IPS-15b (cell line): ENCODE data around the gene MOB2.

ENCODE experiments used
- H3K27me3 ChIP-seq: one replicate; pipeline ENCODE4 v1.6.1; 2013; ENCODE audit warnings: low read length; ENCODE audit not compliant: control insufficient read depth, insufficient read depth
- H3K36me3 ChIP-seq: one replicate; pipeline ENCODE4 v1.6.1; 2013; ENCODE audit warnings: low read length; ENCODE audit not compliant: control insufficient read depth, insufficient read depth
- H3K4me1 ChIP-seq: one replicate; pipeline ENCODE4 v1.6.1; 2013; ENCODE audit warnings: mild to moderate bottlenecking, low read length; ENCODE audit not compliant: control insufficient read depth, insufficient read depth
- H3K4me3 ChIP-seq: one replicate; pipeline ENCODE4 v1.5.1; 2013; ENCODE audit warnings: low read depth, low read length
- H3K9ac ChIP-seq: one replicate; pipeline ENCODE4 v1.6.1; 2013; ENCODE audit warnings: low read depth, mild to moderate bottlenecking, low read length
- H3K9me3 ChIP-seq: one replicate; pipeline ENCODE4 v1.6.1; 2013; ENCODE audit warnings: mild to moderate bottlenecking, low read length; ENCODE audit not compliant: control insufficient read depth, insufficient read depth

Gene MOB2

DNA sequence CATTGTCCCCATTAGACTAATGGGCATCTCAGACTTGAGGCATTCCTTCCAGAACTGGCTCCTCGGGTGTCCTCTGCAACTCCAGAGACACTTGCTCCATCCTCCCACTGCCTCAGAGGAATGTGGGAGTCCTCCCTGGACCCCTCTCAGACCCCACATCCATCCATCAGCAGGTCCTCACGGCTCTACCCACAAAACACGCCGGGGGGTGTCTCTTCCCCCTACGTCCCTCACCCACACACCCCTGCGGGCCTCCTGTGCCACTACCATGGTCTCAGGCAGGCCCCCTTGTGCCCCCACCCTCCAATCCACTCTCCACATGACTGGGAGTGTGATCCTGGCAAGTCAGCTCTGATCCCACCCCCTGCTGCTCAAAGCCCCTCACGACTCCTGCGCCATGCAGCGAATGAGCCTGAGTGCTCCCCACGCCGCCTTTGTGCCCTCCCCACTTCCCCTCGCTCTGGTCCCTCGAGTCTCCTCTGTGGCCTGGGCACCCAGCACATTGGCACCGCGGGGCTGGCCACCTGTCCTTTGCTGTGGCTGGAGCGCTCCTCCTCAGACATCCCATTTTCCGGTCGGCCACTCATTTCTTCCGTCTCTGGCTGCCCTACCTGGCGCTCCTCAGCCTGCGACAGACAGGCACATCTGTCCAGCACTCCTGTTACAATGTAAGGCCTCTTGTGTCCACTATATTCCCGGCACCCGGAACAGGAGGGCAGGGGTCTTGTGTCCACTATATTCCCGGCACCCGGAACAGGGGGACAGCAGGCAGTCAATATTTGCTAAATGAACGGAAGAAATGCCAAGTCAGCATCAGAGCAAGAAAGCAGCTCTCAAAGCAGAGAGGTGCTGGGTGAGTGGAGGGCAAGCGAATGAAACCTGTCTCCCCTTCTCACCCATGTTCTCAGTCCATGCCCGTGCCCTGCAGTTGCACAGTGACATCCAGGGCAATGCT lies 14.2 kb upstream of the MOB2 start:
- H3K36me3 ChIP-seq, result peaks cover 3% of the 10 kb centered on the region
- H3K9ac ChIP-seq, result no peak overlapping the region
- H3K27me3 ChIP-seq, result no peaks in the 10 kb centered on the region
- H3K4me3 ChIP-seq, result no peak overlapping the region
- no peaks in the 10 kb centered on the region for H3K4me1 ChIP-seq
- no peaks in the 10 kb centered on the region for H3K9me3 ChIP-seq

GRCh38 chr11:1499899-1500298 lies 13.3 kb upstream of the MOB2 start:
- Histone ChIP-seq H3K4me3 (no peak overlapping the region), H3K9me3 (no peaks in the 10 kb centered on the region), H3K4me1 (no peaks in the 10 kb centered on the region), H3K9ac (no peak overlapping the region), H3K36me3 (peaks cover 3% of the 10 kb centered on the region), H3K27me3 (no peaks in the 10 kb centered on the region)

DNA sequence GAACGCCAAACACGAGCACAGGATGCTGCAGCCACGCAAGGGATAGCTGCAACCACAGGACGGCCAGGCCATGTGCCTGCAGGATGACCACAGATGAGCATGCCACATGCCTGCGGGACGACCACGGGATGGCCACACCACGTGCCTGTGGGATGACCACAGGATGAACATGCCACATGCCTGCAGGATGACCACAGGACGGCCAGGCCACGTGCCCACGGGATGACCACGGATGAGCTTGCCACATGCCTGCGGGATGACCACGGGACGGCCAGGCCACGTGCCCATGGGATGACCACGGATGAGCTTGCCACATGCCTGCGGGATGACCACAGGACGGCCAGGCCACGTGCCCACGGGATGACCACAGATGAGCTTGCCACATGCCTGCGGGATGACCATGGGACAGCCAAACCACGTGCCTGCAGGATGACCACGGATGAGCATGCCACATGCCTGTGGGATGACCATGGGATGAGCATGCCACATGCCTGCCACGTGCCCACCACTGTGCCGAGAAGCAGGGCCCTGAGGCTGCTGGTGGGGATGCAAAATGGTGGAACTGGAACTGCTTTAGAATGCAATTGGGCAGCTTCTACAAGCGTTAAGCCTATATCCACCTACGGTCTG lies 12.8 kb upstream of the MOB2 start:
- Histone ChIP-seq H3K9ac (no peak overlapping the region), H3K4me3 (no peak overlapping the region), H3K9me3 (no peaks in the 10 kb centered on the region), H3K36me3 (peaks cover 3% of the 10 kb centered on the region), H3K27me3 (no peaks in the 10 kb centered on the region), H3K4me1 (no peaks in the 10 kb centered on the region)

- Histone ChIP-seq H3K27me3 (no peaks in the 10 kb centered on the region), H3K9me3 (no peaks in the 10 kb centered on the region), H3K36me3 (peaks cover 3% of the 10 kb centered on the region), H3K4me1 (no peaks in the 10 kb centered on the region), H3K4me3 (no peak overlapping the region), H3K9ac (no peak overlapping the region)
Measured at GRCh38 chr11:1498262-1498661, 11.7 kb upstream of the MOB2 start.

DNA sequence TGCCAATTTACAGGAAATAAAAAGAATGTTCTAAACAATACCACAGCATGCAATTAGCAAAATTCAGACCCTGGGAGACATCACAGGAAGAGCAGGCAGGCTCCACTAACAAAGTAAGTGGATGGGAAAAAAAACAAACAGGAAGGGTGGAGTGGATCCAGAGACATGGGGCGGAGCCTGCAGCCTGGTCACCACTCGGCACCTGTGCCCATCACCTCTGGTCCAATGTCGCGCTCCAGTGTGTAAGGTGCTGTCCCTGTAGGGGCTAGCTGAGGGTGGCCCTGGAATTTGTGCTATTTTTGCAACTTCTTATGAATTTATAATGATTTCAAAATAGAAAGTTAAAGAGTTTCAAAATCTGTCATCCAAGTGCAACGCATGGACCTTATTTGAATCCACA lies 11.0 kb upstream of the MOB2 start:
- H3K36me3 ChIP-seq, result no peaks in the 10 kb centered on the region
- H3K9ac ChIP-seq, result no peak overlapping the region
- no peaks in the 10 kb centered on the region for H3K27me3 ChIP-seq
- H3K4me3 ChIP-seq, result no peak overlapping the region
- H3K4me1 ChIP-seq, result no peaks in the 10 kb centered on the region
- no peaks in the 10 kb centered on the region for H3K9me3 ChIP-seq

DNA sequence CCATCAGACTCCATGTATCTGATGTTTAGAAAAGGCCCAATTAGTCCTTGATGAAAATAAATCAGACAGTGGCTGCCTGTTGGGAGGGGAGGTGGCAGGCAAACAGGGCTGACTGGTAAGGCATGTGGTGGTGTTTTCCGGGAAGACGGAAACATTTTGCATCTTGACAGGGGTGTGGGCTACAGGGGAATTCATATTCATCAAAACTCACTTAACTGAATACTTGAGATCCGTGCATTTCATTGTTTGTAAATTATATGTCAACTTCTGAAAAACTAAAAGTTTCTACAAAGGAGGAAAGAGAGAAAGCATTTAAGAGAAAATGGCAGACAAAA lies 10.1 kb upstream of the MOB2 start:
- Histone ChIP-seq H3K36me3 (no peaks in the 10 kb centered on the region), H3K9ac (no peak overlapping the region), H3K4me3 (no peak overlapping the region), H3K4me1 (no peaks in the 10 kb centered on the region), H3K27me3 (no peaks in the 10 kb centered on the region), H3K9me3 (no peaks in the 10 kb centered on the region)

DNA sequence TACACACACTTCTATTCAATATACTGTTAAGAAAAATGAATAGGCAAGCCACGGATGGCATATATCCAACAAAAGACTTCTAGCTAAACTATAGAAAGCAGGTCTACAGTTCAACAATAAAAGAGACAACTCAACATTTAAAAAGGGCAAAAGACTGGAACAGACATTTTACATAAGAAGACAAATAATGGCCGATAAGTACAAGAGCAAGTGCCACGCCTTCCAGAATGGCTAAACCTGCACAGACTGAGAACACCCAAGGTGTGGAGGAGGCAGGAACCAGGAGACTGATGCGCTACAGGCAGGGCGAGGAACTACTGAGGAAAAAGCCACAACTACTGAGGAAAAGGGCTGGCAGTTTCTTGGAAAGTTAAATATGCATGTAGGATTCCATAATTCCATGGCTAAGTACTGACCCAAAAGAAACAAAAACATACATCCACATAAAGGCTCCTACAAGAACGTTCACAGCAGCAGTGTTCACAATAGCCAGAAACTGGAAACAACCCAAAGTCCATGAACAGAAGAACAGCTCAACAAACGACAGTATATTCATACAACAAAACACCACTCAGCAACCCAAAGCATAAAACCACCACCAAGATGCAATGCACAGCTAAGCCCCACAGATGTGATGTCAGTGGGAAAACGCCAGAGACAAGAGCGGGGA lies 9.6 kb upstream of the MOB2 start:
- H3K9me3 ChIP-seq, result no peaks in the 10 kb centered on the region
- H3K4me3 ChIP-seq, result no peak overlapping the region
- H3K27me3 ChIP-seq, result no peaks in the 10 kb centered on the region
- H3K36me3 ChIP-seq, result no peaks in the 10 kb centered on the region
- no peaks in the 10 kb centered on the region for H3K4me1 ChIP-seq
- no peak overlapping the region for H3K9ac ChIP-seq

- Histone ChIP-seq H3K9me3 (no peaks in the 10 kb centered on the region), H3K27me3 (no peaks in the 10 kb centered on the region), H3K4me3 (no peak overlapping the region), H3K36me3 (no peaks in the 10 kb centered on the region), H3K9ac (no peak overlapping the region), H3K4me1 (no peaks in the 10 kb centered on the region)
Measured at GRCh38 chr11:1494650-1495049, 8.1 kb upstream of the MOB2 start.

- Histone ChIP-seq H3K9me3 (no peaks in the 10 kb centered on the region), H3K36me3 (no peaks in the 10 kb centered on the region), H3K9ac (no peak overlapping the region), H3K27me3 (no peaks in the 10 kb centered on the region), H3K4me3 (no peak overlapping the region), H3K4me1 (no peaks in the 10 kb centered on the region)
Measured at GRCh38 chr11:1493650-1494244, 7.2 kb upstream of the MOB2 start.

DNA sequence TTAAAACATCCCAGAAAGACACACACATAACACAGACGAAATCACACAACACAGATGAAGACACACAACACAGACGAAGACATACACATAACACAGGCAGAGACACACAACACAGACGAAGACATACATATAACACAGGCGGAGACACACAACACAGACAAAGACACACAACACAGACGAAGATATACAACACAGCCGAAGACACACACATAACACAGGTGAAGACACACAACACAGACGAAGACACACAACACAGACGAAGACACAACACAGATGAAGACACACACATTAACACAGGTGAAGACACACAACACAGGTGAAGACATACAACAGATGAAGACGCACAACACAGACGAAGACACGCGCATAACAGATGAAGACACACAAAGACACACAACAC lies 4.8 kb upstream of the MOB2 start:
- no peaks in the 10 kb centered on the region for H3K27me3 ChIP-seq
- H3K4me1 ChIP-seq, result no peaks in the 10 kb centered on the region
- H3K9ac ChIP-seq, result no peak overlapping the region
- no peaks in the 10 kb centered on the region for H3K9me3 ChIP-seq
- H3K36me3 ChIP-seq, result no peaks in the 10 kb centered on the region
- no peak overlapping the region for H3K4me3 ChIP-seq

GRCh38 chr11:1490651-1491050 lies 4.1 kb upstream of the MOB2 start:
- no peak overlapping the region for H3K9ac ChIP-seq
- no peaks in the 10 kb centered on the region for H3K27me3 ChIP-seq
- no peaks in the 10 kb centered on the region for H3K4me1 ChIP-seq
- no peaks in the 10 kb centered on the region for H3K9me3 ChIP-seq
- H3K4me3 ChIP-seq, result no peak overlapping the region
- no peaks in the 10 kb centered on the region for H3K36me3 ChIP-seq
